Measurements from ENCODE around the gene TOMM34. TPM values are rescaled to one million over a fixed set of nuclear protein-coding genes. Genes with fewer than 3 reads are reported as not detected.

Gene TOMM34
- polyA plus RNA-seq, 3 donors, result 6.4 to 9.1 (median 7.7) TPM

GRCh38 chr20:44945261-44945660 lies 14.9 kb downstream of the TOMM34 start:
- Histone ChIP-seq H3K9ac (ENCODE audit: insufficient read depth, low read length, poor library complexity, severe bottlenecking) (no peak overlapping the region), H3K4me3 (replicated peaks in 1 of 3; ENCODE audit: low read depth in 2 of 3, low read length in 3 of 3) (no peak overlapping the region), H3K4me2 (replicated peaks; ENCODE audit: extremely low read depth, low read length, poor library complexity, severe bottlenecking) (no peak overlapping the region), H3K9me3 (replicated peaks in 1 of 2; ENCODE audit: control insufficient read depth in 1 of 2, insufficient read depth in 1 of 2, low read length in 2 of 2) (no peaks in the 10 kb centered on the region), H3K79me2 (ENCODE audit: insufficient read depth, low read length) (no peaks in the 10 kb centered on the region), H3K36me3 (replicated peaks in 1 of 2; ENCODE audit: control insufficient read depth in 1 of 2, insufficient read depth in 2 of 2, low read length in 2 of 2) (peaks cover 81 to 93% of the 10 kb centered on the region in 2 donors), H3K4me1 (ENCODE audit: control insufficient read depth in 1 of 2, insufficient read depth in 2 of 2, low read length in 2 of 2) (peaks cover 8 to 9% of the 10 kb centered on the region in 2 donors), H3K27ac (ENCODE audit: low read depth in 1 of 2, low read length in 2 of 2) (no peak overlapping the region), H2AFZ (ENCODE audit: insufficient read depth, low read depth, low read length, poor library complexity, severe bottlenecking) (no peak overlapping the region), H3K27me3 (ENCODE audit: control insufficient read depth in 2 of 2, insufficient read depth in 2 of 2, low read length in 2 of 2) (no peaks in the 10 kb centered on the region), H4K20me1 (ENCODE audit: insufficient read depth, low read length) (no peaks in the 10 kb centered on the region)
- 97% methylated on average over 5 of the region's 6 CpGs for WGBS (ENCODE audit: insufficient coverage)
- Mint-ChIP-seq H3K9me3 (no peaks in the 10 kb centered on the region), H3K36me3 (peaks cover 72 to 77% of the 10 kb centered on the region in 2 donors), H3K4me3 (no peak overlapping the region), H3K27me3 (ENCODE audit: low read depth in 3 of 3) (peaks cover 0 to 3% (median 0%) of the 10 kb centered on the region in 3 donors), H3K27ac (peak overlapping the region in 1 of 7 donors; percentile 14), H3K4me1 (peaks cover 15% of the 10 kb centered on the region)
- TF ChIP-seq CTCF (IDR thresholded peaks at IDR 0.05), result no peak
- intact Hi-C loops (cut with micrococcal nuclease), result no loop called here
- DNase-seq, result no peak

- no peaks in the 10 kb centered on the region for H3K9me3 Mint-ChIP-seq
- intact Hi-C loops (cut with micrococcal nuclease), result no loop called here
- WGBS (ENCODE audit: insufficient coverage), result 100% methylated on average over 2 of the region's 4 CpGs
- peaks cover 73 to 77% of the 10 kb centered on the region in 2 donors for H3K36me3 Mint-ChIP-seq
- no peak overlapping the region for H3K9ac ChIP-seq (ENCODE audit: insufficient read depth, low read length, poor library complexity, severe bottlenecking)
- H3K79me2 ChIP-seq (ENCODE audit: insufficient read depth, low read length), result no peaks in the 10 kb centered on the region
- no peaks in the 10 kb centered on the region for H3K9me3 ChIP-seq (replicated peaks in 1 of 2; ENCODE audit: control insufficient read depth in 1 of 2, insufficient read depth in 1 of 2, low read length in 2 of 2)
- no peak overlapping the region for H2AFZ ChIP-seq (ENCODE audit: insufficient read depth, low read depth, low read length, poor library complexity, severe bottlenecking)
- no peak overlapping the region for H3K4me3 Mint-ChIP-seq
- H4K20me1 ChIP-seq (ENCODE audit: insufficient read depth, low read length), result no peaks in the 10 kb centered on the region
- DNase-seq, result no peak
- peaks cover 8 to 9% of the 10 kb centered on the region in 2 donors for H3K4me1 ChIP-seq (ENCODE audit: control insufficient read depth in 1 of 2, insufficient read depth in 2 of 2, low read length in 2 of 2)
- no peak overlapping the region for H3K27ac ChIP-seq (ENCODE audit: low read depth in 1 of 2, low read length in 2 of 2)
- H3K36me3 ChIP-seq (replicated peaks in 1 of 2; ENCODE audit: control insufficient read depth in 1 of 2, insufficient read depth in 2 of 2, low read length in 2 of 2), result peaks cover 81 to 93% of the 10 kb centered on the region in 2 donors
- H3K27me3 Mint-ChIP-seq (ENCODE audit: low read depth in 3 of 3), result peaks cover 0 to 3% (median 0%) of the 10 kb centered on the region in 3 donors
- H3K27me3 ChIP-seq (ENCODE audit: control insufficient read depth in 2 of 2, insufficient read depth in 2 of 2, low read length in 2 of 2), result no peaks in the 10 kb centered on the region
- no peak overlapping the region for H3K4me2 ChIP-seq (replicated peaks; ENCODE audit: extremely low read depth, low read length, poor library complexity, severe bottlenecking)
- H3K4me1 Mint-ChIP-seq, result peaks cover 15% of the 10 kb centered on the region
- TF ChIP-seq CTCF (IDR thresholded peaks at IDR 0.05), result no peak
- no peak overlapping the region for H3K27ac Mint-ChIP-seq
- H3K4me3 ChIP-seq (replicated peaks in 1 of 3; ENCODE audit: low read depth in 2 of 3, low read length in 3 of 3), result no peak overlapping the region
These were observed 16.4 kb downstream of the TOMM34 start for GRCh38 chr20:44943828-44944227.

Measured in CD14-positive monocyte (primary cell).